Measurements from ENCODE around the gene GMPPB. TPM values are rescaled to one million over a fixed set of nuclear protein-coding genes. Genes with fewer than 3 reads are reported as not detected.
"Not testable (repeated sequence)": the region's sequence is repeated elsewhere in the genome, so short reads cannot be mapped to it uniquely, and the experiment has no call there.

Gene GMPPB
- polyA plus RNA-seq, 3 donors = 14.7 to 17.6 (median 17.6) TPM

GRCh38 chr3:49750056-49750455, 26.3 kb upstream of the GMPPB start:
- Histone ChIP-seq H3K36me3 (replicated peaks in 1 of 2; ENCODE audit: control insufficient read depth in 1 of 2, insufficient read depth in 2 of 2, low read length in 2 of 2) (peaks cover 30 to 49% of the 10 kb centered on the region in 2 donors), H3K4me3 (replicated peaks in 1 of 3; ENCODE audit: low read depth in 2 of 3, low read length in 3 of 3) (no peak overlapping the region), H3K27me3 (ENCODE audit: control insufficient read depth in 2 of 2, insufficient read depth in 2 of 2, low read length in 2 of 2) (no peaks in the 10 kb centered on the region), H3K9ac (ENCODE audit: insufficient read depth, low read length, poor library complexity, severe bottlenecking) (no peak overlapping the region), H3K4me2 (replicated peaks; ENCODE audit: extremely low read depth, low read length, poor library complexity, severe bottlenecking) (no peak overlapping the region), H4K20me1 (ENCODE audit: insufficient read depth, low read length) (peaks cover 93% of the 10 kb centered on the region), H3K4me1 (ENCODE audit: control insufficient read depth in 1 of 2, insufficient read depth in 2 of 2, low read length in 2 of 2) (no peaks in the 10 kb centered on the region), H2AFZ (ENCODE audit: insufficient read depth, low read depth, low read length, poor library complexity, severe bottlenecking) (no peak overlapping the region), H3K79me2 (ENCODE audit: insufficient read depth, low read length) (peaks cover 55% of the 10 kb centered on the region), H3K9me3 (replicated peaks in 1 of 2; ENCODE audit: control insufficient read depth in 1 of 2, insufficient read depth in 1 of 2, low read length in 2 of 2) (no peaks in the 10 kb centered on the region), H3K27ac (ENCODE audit: low read depth in 1 of 2, low read length in 2 of 2) (no peak overlapping the region)
- peaks cover 38 to 58% of the 10 kb centered on the region in 2 donors for H3K36me3 Mint-ChIP-seq
- peaks cover 3% of the 10 kb centered on the region for H3K4me1 Mint-ChIP-seq
- no peak for DNase-seq
- H3K27ac Mint-ChIP-seq = peak overlapping the region in 2 of 7 donors; percentile 21 to 36
- 100% methylated on average over 3 of the region's 4 CpGs for WGBS (ENCODE audit: insufficient coverage)
- intact Hi-C loops (cut with micrococcal nuclease) = no loop called here
- H3K9me3 Mint-ChIP-seq = no peaks in the 10 kb centered on the region
- no peak overlapping the region for H3K4me3 Mint-ChIP-seq
- TF ChIP-seq CTCF (IDR thresholded peaks at IDR 0.05) = no peak
- H3K27me3 Mint-ChIP-seq (ENCODE audit: low read depth in 3 of 3) = no peaks in the 10 kb centered on the region

DNA sequence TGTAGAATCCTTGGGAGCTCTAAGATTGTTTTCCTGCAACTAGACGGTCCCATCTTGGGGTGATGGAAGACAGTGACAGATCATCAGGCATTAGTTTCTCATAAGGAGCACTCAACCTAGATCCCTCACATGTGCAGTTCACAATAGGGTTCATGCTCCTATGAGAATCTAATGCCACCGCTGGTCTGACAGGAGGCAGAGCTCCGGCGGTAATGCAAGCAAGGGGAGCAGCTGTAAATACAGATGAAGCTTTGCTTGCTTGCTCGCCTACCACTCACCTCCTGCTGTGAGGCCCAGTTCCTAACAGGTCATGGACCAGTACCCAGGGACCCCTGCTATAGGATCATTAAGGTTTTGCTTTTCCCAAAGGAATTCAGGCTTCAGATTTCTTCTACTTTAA, 25.1 kb upstream of the GMPPB start:
- not testable (repeated sequence) for H3K27ac ChIP-seq (ENCODE audit: low read depth in 1 of 2, low read length in 2 of 2)

More for the DNA sequence above, 25.1 kb upstream of the GMPPB start:
- H2AFZ ChIP-seq (ENCODE audit: insufficient read depth, low read depth, low read length, poor library complexity, severe bottlenecking); H3K4me3 Mint-ChIP-seq; DNase-seq; H3K4me3 ChIP-seq (replicated peaks in 1 of 3; ENCODE audit: low read depth in 2 of 3, low read length in 3 of 3); H3K4me2 ChIP-seq (replicated peaks; ENCODE audit: extremely low read depth, low read length, poor library complexity, severe bottlenecking); H3K27me3 ChIP-seq (ENCODE audit: control insufficient read depth in 2 of 2, insufficient read depth in 2 of 2, low read length in 2 of 2); H3K4me1 ChIP-seq (ENCODE audit: control insufficient read depth in 1 of 2, insufficient read depth in 2 of 2, low read length in 2 of 2); H3K27me3 Mint-ChIP-seq (ENCODE audit: low read depth in 3 of 3); H3K9ac ChIP-seq (ENCODE audit: insufficient read depth, low read length, poor library complexity, severe bottlenecking); H3K27ac Mint-ChIP-seq; H3K9me3 ChIP-seq (replicated peaks in 1 of 2; ENCODE audit: control insufficient read depth in 1 of 2, insufficient read depth in 1 of 2, low read length in 2 of 2); H3K4me1 Mint-ChIP-seq; intact Hi-C loops (cut with micrococcal nuclease); H3K9me3 Mint-ChIP-seq: not testable (repeated sequence)
- Histone ChIP-seq H4K20me1 (ENCODE audit: insufficient read depth, low read length) (peaks cover 91% of the 10 kb centered on the region), H3K36me3 (replicated peaks in 1 of 2; ENCODE audit: control insufficient read depth in 1 of 2, insufficient read depth in 2 of 2, low read length in 2 of 2) (peaks cover 34 to 61% of the 10 kb centered on the region in 2 donors), H3K79me2 (ENCODE audit: insufficient read depth, low read length) (peaks cover 43% of the 10 kb centered on the region)
- H3K36me3 Mint-ChIP-seq = peaks cover 40 to 62% of the 10 kb centered on the region in 2 donors
- 100% methylated on average over 5 of the region's 5 CpGs for WGBS (ENCODE audit: insufficient coverage)

All from CD14-positive monocyte (primary cell).